GM21786 (cell line): ENCODE data around the gene SPRR4.
"Not testable (repeated sequence)": the region's sequence is repeated elsewhere in the genome, so short reads cannot be mapped to it uniquely, and the experiment has no call there.

Experiments used
- ATAC-seq: cut with Tn5 transposase; IDR thresholded peaks from one replicate; pipeline ENCODE4 v1.9.1; 2021; ENCODE audit not compliant: unreplicated experiment

The SPRR4 gene

DNA sequence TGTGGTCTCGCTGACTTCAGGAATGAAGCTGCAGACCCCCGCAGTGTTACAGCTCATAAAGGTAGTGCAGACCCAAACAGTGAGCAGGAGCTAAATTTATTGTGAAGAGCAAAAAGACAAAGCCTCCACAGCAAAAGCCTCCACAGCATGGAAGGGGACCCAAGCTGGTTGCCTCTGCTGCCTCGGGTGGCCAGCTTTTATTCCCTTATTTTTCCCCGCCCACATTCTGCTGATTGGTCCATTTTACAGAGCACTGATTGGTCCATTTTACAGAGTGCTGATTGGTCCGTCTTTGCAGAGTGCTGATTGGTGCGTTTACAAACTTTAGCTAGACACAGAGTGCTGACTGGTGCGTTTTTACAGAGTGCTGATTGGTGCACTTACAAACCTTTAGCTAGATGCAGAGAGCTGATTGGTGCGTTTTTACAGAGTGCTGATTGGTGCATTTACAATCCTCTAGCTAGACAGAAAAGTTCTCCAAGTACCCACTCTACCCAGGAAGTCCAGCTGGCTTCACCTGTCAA lies 40.8 kb downstream of the SPRR4 start:
- ATAC-seq: not testable (repeated sequence)

- not testable (repeated sequence) for ATAC-seq
These were observed 51.4 kb downstream of the SPRR4 start for GRCh38 chr1:153021829-153022228.
